Astrocyte (in vitro differentiated cells and primary cell): ENCODE results near the gene VENTX. TPM values are rescaled to one million over a fixed set of nuclear protein-coding genes. Genes with fewer than 3 reads are reported as not detected.

Experiments
- DNase-seq: peaks from one replicate; pipeline ENCODE4 v3.0.0-alpha.2; 2010; ENCODE audit warnings: low read depth
- FAIRE-seq: peaks from 2 replicates; lab custom pipeline; 2011; peaks lifted over from hg19 to GRCh38; lab: Jason Lieb, UNC
- H2AFZ ChIP-seq: 2 replicates; pipeline ENCODE4 v1.6.0; 2012; ENCODE audit warnings: low read depth, low read length, inconsistent platforms
- H3K27ac ChIP-seq: 2 replicates; pipeline ENCODE4 v1.5.1; 2011; ENCODE audit warnings: low read depth, low read length, inconsistent platforms
- H3K27me3 ChIP-seq: 2 replicates; pipeline ENCODE4 v1.6.0; 2011; ENCODE audit warnings: low read length, inconsistent platforms; ENCODE audit not compliant: insufficient read depth
- H3K36me3 ChIP-seq: 2 replicates; pipeline ENCODE4 v1.5.1; 2011; ENCODE audit warnings: low read length, inconsistent platforms; ENCODE audit not compliant: insufficient read depth
- H3K4me1 ChIP-seq: 2 replicates; pipeline ENCODE4 v1.5.1; 2011; ENCODE audit warnings: low read length, inconsistent platforms; ENCODE audit not compliant: insufficient read depth
- H3K4me2 ChIP-seq: 2 replicates; pipeline ENCODE4 v1.6.0; 2012; ENCODE audit warnings: low read length, inconsistent platforms
- H3K4me3 ChIP-seq: 2 replicates; pipeline ENCODE4 v1.5.1; 2011; ENCODE audit warnings: low read depth, mild to moderate bottlenecking, low read length, inconsistent platforms; ENCODE audit not compliant: insufficient read depth
- H3K79me2 ChIP-seq: 2 replicates; pipeline ENCODE4 v1.6.0; 2012; ENCODE audit warnings: mild to moderate bottlenecking, low read length, inconsistent platforms; ENCODE audit not compliant: insufficient read depth
- H3K9ac ChIP-seq: 2 replicates; pipeline ENCODE4 v1.6.0; 2012; ENCODE audit warnings: mild to moderate bottlenecking, low read length, inconsistent platforms
- H3K9me3 ChIP-seq: 2 replicates; pipeline ENCODE4 v1.5.1; 2012; ENCODE audit warnings: low read depth, mild to moderate bottlenecking, low read length, inconsistent platforms; ENCODE audit not compliant: insufficient read depth
- H4K20me1 ChIP-seq: 2 replicates; pipeline ENCODE4 v1.6.0; 2012; ENCODE audit warnings: low read length, inconsistent platforms; ENCODE audit not compliant: insufficient read depth
- H3K27ac Mint-ChIP-seq: one replicate; pipeline ENCODE4 v1.8.0; 2021; ENCODE audit warnings: mild to moderate bottlenecking, mixed read lengths; ENCODE audit not compliant: unreplicated experiment
- H3K27me3 Mint-ChIP-seq: one replicate; pipeline ENCODE4 v1.8.0; 2021; ENCODE audit warnings: low read depth, mixed read lengths; ENCODE audit not compliant: unreplicated experiment
- H3K36me3 Mint-ChIP-seq: one replicate; pipeline ENCODE4 v1.8.0; 2021; ENCODE audit warnings: low read depth, mixed read lengths; ENCODE audit not compliant: unreplicated experiment
- H3K4me1 Mint-ChIP-seq: one replicate; pipeline ENCODE4 v1.8.0; 2021; ENCODE audit warnings: low read depth, mixed read lengths; ENCODE audit not compliant: unreplicated experiment
- H3K4me3 Mint-ChIP-seq: one replicate; pipeline ENCODE4 v1.8.0; 2021; ENCODE audit warnings: mild to moderate bottlenecking, moderate library complexity, mixed read lengths; ENCODE audit not compliant: unreplicated experiment
- H3K9me3 Mint-ChIP-seq: one replicate; pipeline ENCODE4 v1.8.0; 2021; ENCODE audit warnings: mild to moderate bottlenecking, mixed read lengths; ENCODE audit not compliant: unreplicated experiment
- CTCF ChIP-seq: IDR thresholded peaks from 2 replicates; pipeline ENCODE4 v1.5.1; 2011; ENCODE audit warnings: low read depth, mild to moderate bottlenecking, inconsistent platforms, low read length, moderate library complexity; ENCODE audit not compliant: insufficient read depth
- EZH2 ChIP-seq: IDR thresholded peaks from 2 replicates; pipeline ENCODE4 v1.6.1; 2012; ENCODE audit warnings: mild to moderate bottlenecking, low read length, inconsistent platforms; ENCODE audit not compliant: insufficient read depth
- total RNA-seq: library from RNA; stranded (reverse); gene quantifications from 2 replicates; pipeline ENCODE4 v1.2.1, GENCODE V29; 2021

The VENTX gene
- total RNA-seq, 1 donor from 2014 or later, result 0.11 TPM

- no peak for DNase-seq
- Histone ChIP-seq H3K27ac (no peak overlapping the region), H3K4me1 (no peaks in the 10 kb centered on the region), H3K9ac (no peak overlapping the region), H3K79me2 (no peaks in the 10 kb centered on the region), H2AFZ (no peak overlapping the region), H3K36me3 (no peaks in the 10 kb centered on the region), H3K27me3 (peaks cover 2% of the 10 kb centered on the region), H3K9me3 (no peaks in the 10 kb centered on the region), H3K4me2 (no peak overlapping the region), H3K4me3 (no peak overlapping the region), H4K20me1 (no peaks in the 10 kb centered on the region)
- Mint-ChIP-seq H3K9me3 (no peaks in the 10 kb centered on the region), H3K4me3 (no peak overlapping the region), H3K36me3 (no peaks in the 10 kb centered on the region), H3K27me3 (peaks cover 37% of the 10 kb centered on the region), H3K27ac (no peak overlapping the region), H3K4me1 (no peaks in the 10 kb centered on the region)
- no peak for FAIRE-seq
- TF ChIP-seq EZH2 (no peak), CTCF (no peak)
These were observed 19.7 kb upstream of the VENTX start for GRCh38 chr10:133217800-133218589.

- Histone ChIP-seq H4K20me1 (no peaks in the 10 kb centered on the region), H3K4me1 (no peaks in the 10 kb centered on the region), H2AFZ (no peak overlapping the region), H3K27me3 (peaks cover 2% of the 10 kb centered on the region), H3K9ac (no peak overlapping the region), H3K36me3 (no peaks in the 10 kb centered on the region), H3K27ac (no peak overlapping the region), H3K4me2 (no peak overlapping the region), H3K9me3 (no peaks in the 10 kb centered on the region), H3K4me3 (no peak overlapping the region), H3K79me2 (no peaks in the 10 kb centered on the region)
- TF ChIP-seq EZH2 (no peak), CTCF (no peak)
- Mint-ChIP-seq H3K27ac (no peak overlapping the region), H3K36me3 (no peaks in the 10 kb centered on the region), H3K4me1 (no peaks in the 10 kb centered on the region), H3K27me3 (peaks cover 39% of the 10 kb centered on the region), H3K9me3 (no peaks in the 10 kb centered on the region), H3K4me3 (no peak overlapping the region)
- no peak for DNase-seq
- FAIRE-seq, result no peak
These were observed 18.8 kb upstream of the VENTX start for GRCh38 chr10:133218891-133219290.

- Histone ChIP-seq H4K20me1 (no peaks in the 10 kb centered on the region), H3K79me2 (no peaks in the 10 kb centered on the region), H3K36me3 (no peaks in the 10 kb centered on the region), H3K4me3 (no peak overlapping the region), H3K27ac (no peak overlapping the region), H3K4me1 (no peaks in the 10 kb centered on the region), H3K27me3 (peaks cover 2% of the 10 kb centered on the region), H2AFZ (no peak overlapping the region), H3K9me3 (no peaks in the 10 kb centered on the region), H3K9ac (no peak overlapping the region), H3K4me2 (no peak overlapping the region)
- no peak overlapping the region for H3K4me3 Mint-ChIP-seq
- no peak for DNase-seq
- no peak overlapping the region for H3K27ac Mint-ChIP-seq
- H3K27me3 Mint-ChIP-seq, result peaks cover 47% of the 10 kb centered on the region
- no peaks in the 10 kb centered on the region for H3K9me3 Mint-ChIP-seq
- no peak for FAIRE-seq
- H3K36me3 Mint-ChIP-seq, result no peaks in the 10 kb centered on the region
- H3K4me1 Mint-ChIP-seq, result no peaks in the 10 kb centered on the region
- no peak for TF ChIP-seq CTCF
These were observed 17.9 kb upstream of the VENTX start for GRCh38 chr10:133219782-133220181.
